IMR-90 (cell line): ENCODE measurements around the gene PRAC2.

ENCODE experiments used
- BHLHE40 ChIP-seq: fragments of 150-350 bp; IDR thresholded peaks from 2 replicates; pipeline ENCODE4 v1.6.1; 2016; ENCODE audit warnings: mild to moderate bottlenecking, low read depth, low read length
- CEBPB ChIP-seq: IDR thresholded peaks from 2 replicates; pipeline ENCODE4 v1.6.1; 2012; ENCODE audit warnings: low read depth, low read length, improper control_type of control experiment
- CHD1 ChIP-seq: IDR thresholded peaks from 2 replicates; pipeline ENCODE4 v1.6.1; 2012; ENCODE audit warnings: low read depth, low read length, improper control_type of control experiment
- CTCF ChIP-seq: conservative IDR thresholded peaks from 2 replicates; pipeline ENCODE4 v1.5.1; 2012; ENCODE audit warnings: mild to moderate bottlenecking, low read depth, low read length, improper control_type of control experiment
- ELK1 ChIP-seq: fragments of 150-350 bp; IDR thresholded peaks from 2 replicates; pipeline ENCODE4 v1.6.1; 2016; ENCODE audit warnings: low read depth, mild to moderate bottlenecking, low read length, moderate library complexity, borderline replicate concordance
- FOS ChIP-seq: fragments of 150-350 bp; IDR thresholded peaks from 2 replicates; pipeline ENCODE4 v1.6.1; 2016; ENCODE audit warnings: low read depth, low read length
- MAFK ChIP-seq: IDR thresholded peaks from 2 replicates; pipeline ENCODE4 v1.6.1; 2012; ENCODE audit warnings: low read depth, low read length, improper control_type of control experiment
- MAZ ChIP-seq: IDR thresholded peaks from 2 replicates; pipeline ENCODE4 v1.6.1; 2012; ENCODE audit warnings: low read depth, mild to moderate bottlenecking, low read length, improper control_type of control experiment, moderate library complexity, borderline replicate concordance
- MXI1 ChIP-seq: IDR thresholded peaks from 2 replicates; pipeline ENCODE4 v1.6.1; 2012; ENCODE audit warnings: low read depth, mild to moderate bottlenecking, low read length, moderate library complexity, borderline replicate concordance
- POLR2A ChIP-seq: IDR thresholded peaks from 2 replicates; pipeline ENCODE4 v1.6.1; 2012; ENCODE audit warnings: mild to moderate bottlenecking, low read depth, low read length
- RAD21 ChIP-seq: IDR thresholded peaks from 2 replicates; pipeline ENCODE4 v1.6.1; 2012; ENCODE audit warnings: low read length, improper control_type of control experiment
- RFX5 ChIP-seq: IDR thresholded peaks from 2 replicates; pipeline ENCODE4 v1.8.0; 2012; ENCODE audit warnings: low read depth, mild to moderate bottlenecking, low read length, moderate library complexity
- SMC3 ChIP-seq: fragments of 150-350 bp; IDR thresholded peaks from 2 replicates; pipeline ENCODE4 v1.6.1; 2016; ENCODE audit warnings: low read depth, mild to moderate bottlenecking, antibody characterized with exemption, low read length, moderate library complexity
- USF2 ChIP-seq: fragments of 150-350 bp; IDR thresholded peaks from 2 replicates; pipeline ENCODE4 v1.6.1; 2017; ENCODE audit warnings: mild to moderate bottlenecking, antibody characterized with exemption, low read length, low read depth

- TF ChIP-seq CTCF (no peak), USF2 (no peak), ELK1 (no peak), CHD1 (no peak), MAFK (no peak), POLR2A (no peak), SMC3 (no peak), RFX5 (no peak), CEBPB (no peak), FOS (no peak), RAD21 (no peak), MAZ (no peak), MXI1 (no peak), BHLHE40 (no peak)
Observed at GRCh38 chr17:48726916-48727286, 3.9 kb downstream of the PRAC2 start.
